HEK293 (cell line): ENCODE data around the gene CTAGE1.

Source experiments
- CTCF ChIP-seq: fragments of 450-650 bp; formaldehyde crosslinking; IDR thresholded peaks from 2 replicates; pipeline ENCODE4 v1.5.1; 2016; ENCODE audit warnings: missing biosample characterization, missing genetic modification characterization
- HOXA7 ChIP-seq: sonication (generic); formaldehyde crosslinking; IDR thresholded peaks from 2 replicates; pipeline ENCODE4 v1.8.1; 2022; ENCODE audit warnings: missing genetic modification reagents, borderline replicate concordance
- TCF7L2 ChIP-seq: IDR thresholded peaks from 2 replicates; pipeline ENCODE4 v1.6.1; 2011; ENCODE audit warnings: low read depth, mild to moderate bottlenecking, inconsistent platforms, low read length, moderate library complexity, borderline replicate concordance
- ZBTB48 ChIP-seq: fragments of 450-650 bp; formaldehyde crosslinking; IDR thresholded peaks from 2 replicates; pipeline ENCODE4 v1.5.1; 2016; ENCODE audit warnings: missing biosample characterization, missing genetic modification characterization
- ZNF132 ChIP-seq: fragments of 450-650 bp; formaldehyde crosslinking; IDR thresholded peaks from 2 replicates; pipeline ENCODE4 v1.5.1; 2017; ENCODE audit warnings: missing biosample characterization, missing genetic modification characterization, borderline replicate concordance
- ZNF544 ChIP-seq: fragments of 450-650 bp; formaldehyde crosslinking; IDR thresholded peaks from 2 replicates; pipeline ENCODE4 v1.5.0; 2017; ENCODE audit warnings: missing biosample characterization, missing genetic modification characterization
- TF ChIP-seq, protein P1 (sequence below): fragments of 450-650 bp; formaldehyde crosslinking; IDR thresholded peaks from 2 replicates; pipeline ENCODE4 v1.5.1; 2016; ENCODE audit warnings: missing biosample characterization, missing genetic modification characterization

GRCh38 chr18:22453315-22453714 is 35.6 kb upstream of the CTAGE1 start:
- TF ChIP-seq TCF7L2 (no peak), ZBTB48 (tag by site-specific recombination) (no peak), HOXA7 (CRISPR knock-in tag) (no peak), ZNF544 (tag by site-specific recombination) (no peak), ZNF132 (tag by site-specific recombination) (no peak), CTCF (tag by site-specific recombination) (no peak)
- TF ChIP-seq, protein P1, sequence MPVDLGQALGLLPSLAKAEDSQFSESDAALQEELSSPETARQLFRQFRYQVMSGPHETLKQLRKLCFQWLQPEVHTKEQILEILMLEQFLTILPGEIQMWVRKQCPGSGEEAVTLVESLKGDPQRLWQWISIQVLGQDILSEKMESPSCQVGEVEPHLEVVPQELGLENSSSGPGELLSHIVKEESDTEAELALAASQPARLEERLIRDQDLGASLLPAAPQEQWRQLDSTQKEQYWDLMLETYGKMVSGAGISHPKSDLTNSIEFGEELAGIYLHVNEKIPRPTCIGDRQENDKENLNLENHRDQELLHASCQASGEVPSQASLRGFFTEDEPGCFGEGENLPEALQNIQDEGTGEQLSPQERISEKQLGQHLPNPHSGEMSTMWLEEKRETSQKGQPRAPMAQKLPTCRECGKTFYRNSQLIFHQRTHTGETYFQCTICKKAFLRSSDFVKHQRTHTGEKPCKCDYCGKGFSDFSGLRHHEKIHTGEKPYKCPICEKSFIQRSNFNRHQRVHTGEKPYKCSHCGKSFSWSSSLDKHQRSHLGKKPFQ (tag by site-specific recombination), result no peak
